HG02943 (cell line): ENCODE results near the gene C1QTNF2.
"Not testable (repeated sequence)": the region's sequence is repeated elsewhere in the genome, so short reads cannot be mapped to it uniquely, and the experiment has no call there.

Experiments
- ATAC-seq: cut with Tn5 transposase; IDR thresholded peaks from one replicate; pipeline ENCODE4 v1.9.1; 2021; ENCODE audit warnings: mild to moderate bottlenecking, low read depth, moderate library complexity; ENCODE audit not compliant: unreplicated experiment

Gene C1QTNF2

DNA sequence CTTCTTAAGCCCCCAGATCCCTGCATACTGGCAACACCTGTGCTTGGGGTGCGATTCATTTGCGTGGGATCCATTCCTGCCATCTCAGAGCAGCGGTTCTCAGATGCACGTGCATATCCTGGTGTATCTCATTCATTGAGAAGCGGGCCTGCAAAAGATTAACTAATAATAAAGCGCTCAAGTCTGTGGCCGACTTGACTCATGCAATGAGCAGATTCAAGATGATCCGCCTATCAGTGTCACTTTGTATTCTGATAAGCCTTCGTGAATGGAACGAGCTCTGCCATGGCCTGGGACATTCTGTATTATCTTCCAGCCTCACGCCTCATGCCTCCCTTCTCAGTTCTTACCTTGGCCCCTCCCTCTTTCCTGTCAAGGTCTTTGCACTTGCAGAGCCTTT, 22.3 kb downstream of the C1QTNF2 start:
- no peak for ATAC-seq

DNA sequence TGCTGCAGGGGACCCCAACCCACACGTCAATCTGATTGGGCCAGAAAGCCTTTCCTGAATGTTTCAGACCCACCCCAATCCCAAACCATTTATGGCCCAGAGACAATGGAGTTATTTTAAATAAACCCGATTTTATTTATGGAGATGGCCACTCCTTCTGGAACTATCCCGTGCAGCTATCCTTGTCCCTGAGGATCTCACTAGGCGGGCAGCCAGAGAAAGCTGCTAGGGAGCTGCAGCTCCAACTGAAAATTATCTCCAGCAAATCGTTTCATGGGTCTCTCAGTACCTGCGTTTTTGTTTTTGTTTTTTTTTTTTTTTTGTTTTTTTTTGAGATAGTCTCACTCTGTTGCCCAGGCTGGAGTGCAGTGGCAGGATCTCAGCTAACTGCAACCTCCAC, 23.0 kb downstream of the C1QTNF2 start:
- no peak for ATAC-seq

DNA sequence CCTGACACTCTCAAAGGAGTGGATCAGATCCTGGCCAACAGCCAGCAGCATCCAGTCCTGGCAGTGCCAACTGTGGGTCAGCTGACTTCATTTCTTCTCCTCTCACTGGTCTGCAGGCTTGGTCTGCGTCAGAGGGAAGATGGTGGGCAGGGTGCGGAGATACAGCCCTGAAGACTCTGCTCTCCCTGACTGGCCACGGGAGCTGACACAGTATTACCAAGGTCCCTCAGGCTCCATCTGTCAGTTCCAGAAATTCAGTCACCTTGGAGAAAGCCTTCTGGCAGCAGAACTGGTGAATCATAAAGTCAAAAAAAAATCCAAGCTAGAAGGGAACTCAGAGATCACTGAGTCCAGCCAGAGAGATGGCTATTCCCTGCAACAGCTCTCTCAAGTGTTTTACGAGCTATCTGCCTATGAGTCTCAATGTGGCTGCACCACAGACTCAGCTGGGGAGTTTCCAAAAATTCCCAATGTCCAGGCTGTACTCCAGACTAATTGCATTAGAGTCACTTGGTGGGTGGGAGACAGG, 27.9 kb downstream of the C1QTNF2 start:
- no peak for ATAC-seq

DNA sequence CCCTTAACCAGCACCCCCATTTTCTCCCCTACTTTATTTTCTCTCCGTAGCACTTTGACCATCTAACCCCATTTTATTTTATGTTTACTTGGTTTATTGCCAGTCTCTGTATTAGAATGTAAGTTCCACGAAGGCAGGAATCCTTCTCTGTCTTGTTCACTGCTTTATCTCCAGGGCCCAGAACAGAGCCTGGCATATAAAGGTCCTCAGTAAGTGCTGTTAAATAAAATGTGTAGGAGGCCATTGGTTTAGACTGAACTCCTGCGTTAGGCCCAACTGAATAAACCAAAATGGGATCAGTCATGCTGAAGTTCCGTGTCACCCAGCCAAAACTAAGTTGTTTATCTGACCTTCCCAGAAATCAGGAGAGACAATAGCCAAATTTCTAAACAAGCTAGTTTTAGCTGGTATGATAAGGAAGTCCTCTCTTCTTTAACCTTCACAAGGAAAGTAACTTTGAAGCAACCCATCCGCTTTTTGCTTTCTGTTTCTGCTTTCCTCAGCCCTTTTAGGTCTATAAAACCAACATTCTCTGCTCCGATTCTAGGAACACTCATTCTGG, 29.0 kb downstream of the C1QTNF2 start:
- ATAC-seq: no peak

DNA sequence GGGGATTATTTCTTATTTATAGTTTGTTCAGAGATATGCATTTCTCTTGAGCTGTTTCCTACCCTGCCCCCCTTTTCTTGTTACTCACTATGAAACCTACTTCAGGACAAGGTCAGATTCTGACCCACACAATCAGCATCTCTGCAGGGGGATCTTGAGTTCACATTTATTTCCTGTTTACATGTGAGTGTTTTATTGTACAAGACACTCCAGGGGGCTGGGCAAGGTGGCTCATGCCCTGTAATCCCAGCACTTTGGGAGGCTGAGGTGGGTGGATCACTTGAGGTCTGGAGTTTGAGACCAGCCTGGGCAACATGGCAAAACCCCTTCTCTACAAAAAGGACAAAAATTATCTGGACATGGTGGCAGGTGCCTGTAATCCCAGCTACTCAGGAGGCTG, 29.9 kb downstream of the C1QTNF2 start:
- not testable (repeated sequence) for ATAC-seq

DNA sequence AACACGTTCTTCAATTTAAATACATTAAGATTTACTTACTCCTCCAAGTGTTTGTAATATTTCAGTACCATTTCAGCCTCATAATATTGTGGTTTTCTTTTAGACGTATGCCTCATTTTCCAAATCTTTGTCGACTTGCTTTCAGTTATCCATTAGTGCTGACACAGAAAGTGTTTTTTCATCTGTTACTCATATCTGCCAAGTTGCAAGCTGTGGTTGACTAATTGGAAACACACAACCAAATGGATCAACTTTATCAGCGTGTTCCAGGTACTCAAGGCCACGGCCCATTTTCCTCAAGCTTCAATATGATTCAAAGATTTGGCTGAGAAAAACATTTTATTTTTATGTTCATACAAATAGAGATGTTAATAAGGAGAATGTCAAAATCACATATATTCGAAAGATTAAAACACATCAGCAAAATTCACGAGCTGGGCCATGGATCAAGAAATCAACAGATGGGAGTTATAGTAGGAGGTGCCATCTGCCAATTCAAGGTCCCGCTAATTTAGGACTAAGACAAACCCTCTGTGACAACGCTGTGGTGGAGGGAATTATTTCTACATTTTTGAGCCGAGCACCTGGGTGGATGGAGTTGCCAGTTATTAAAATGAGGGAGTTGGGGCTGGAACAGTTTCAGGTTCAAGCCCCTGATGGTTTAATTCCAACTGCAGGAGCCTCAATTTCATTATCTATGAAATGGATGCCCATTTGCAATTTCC, 30.9 kb downstream of the C1QTNF2 start:
- no peak for ATAC-seq

DNA sequence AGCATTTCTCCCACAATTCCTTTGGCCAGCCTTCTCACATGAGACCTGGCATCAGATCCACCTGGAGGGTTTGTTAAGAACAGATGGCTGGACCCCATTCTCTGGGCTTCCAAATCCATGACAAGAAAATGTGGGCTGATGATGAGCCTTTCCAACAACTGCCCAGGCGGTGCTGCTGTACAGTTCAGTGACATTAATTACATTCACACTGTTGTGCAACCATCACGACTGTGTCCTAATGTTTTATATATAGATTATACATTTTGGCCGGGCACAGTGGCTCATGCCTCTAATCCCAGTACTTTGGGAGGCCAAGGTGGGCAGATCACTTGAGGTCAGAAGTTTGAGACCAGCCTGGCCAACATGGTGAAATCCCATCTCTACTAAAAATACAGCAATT, 35.7 kb downstream of the C1QTNF2 start:
- ATAC-seq: not testable (repeated sequence)

DNA sequence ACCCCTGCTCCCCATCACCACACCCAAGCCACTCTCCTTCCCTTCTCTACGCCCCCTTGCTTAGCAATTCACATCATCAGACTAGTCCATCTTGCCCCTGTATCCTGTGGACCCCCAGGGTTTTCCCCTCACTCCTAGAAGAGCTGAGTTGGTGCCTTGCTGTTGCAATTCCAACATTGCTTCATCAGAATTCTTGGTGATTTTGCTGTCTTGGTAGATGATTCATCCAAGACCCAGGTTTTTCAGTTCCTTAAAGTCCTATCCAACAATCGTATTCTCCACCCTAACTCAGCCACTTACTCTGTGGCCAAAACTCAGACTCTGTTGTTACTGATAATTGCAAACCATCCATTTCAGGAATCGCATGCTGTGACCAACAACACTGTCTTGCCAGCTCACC, 36.7 kb downstream of the C1QTNF2 start:
- no peak for ATAC-seq

DNA sequence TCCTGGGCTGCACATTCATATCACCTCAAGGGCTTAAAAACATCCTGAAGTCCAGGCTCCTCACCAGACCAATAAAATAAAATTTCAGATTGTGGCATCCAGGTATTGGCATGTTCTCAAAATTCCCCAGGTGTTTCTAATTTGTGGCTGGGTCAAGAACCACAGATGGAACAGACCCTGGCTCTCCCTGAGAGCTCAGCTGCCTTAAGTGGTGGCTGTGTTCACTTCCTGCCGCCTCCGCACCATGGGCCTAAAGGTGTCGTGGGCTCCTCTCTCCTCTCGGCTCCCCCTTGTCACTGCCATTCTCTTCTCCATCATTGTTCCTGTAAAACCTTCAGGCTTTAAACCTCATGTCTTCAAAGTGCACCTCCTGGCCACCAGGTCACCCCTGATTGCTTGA, 40.2 kb downstream of the C1QTNF2 start:
- ATAC-seq: no peak

DNA sequence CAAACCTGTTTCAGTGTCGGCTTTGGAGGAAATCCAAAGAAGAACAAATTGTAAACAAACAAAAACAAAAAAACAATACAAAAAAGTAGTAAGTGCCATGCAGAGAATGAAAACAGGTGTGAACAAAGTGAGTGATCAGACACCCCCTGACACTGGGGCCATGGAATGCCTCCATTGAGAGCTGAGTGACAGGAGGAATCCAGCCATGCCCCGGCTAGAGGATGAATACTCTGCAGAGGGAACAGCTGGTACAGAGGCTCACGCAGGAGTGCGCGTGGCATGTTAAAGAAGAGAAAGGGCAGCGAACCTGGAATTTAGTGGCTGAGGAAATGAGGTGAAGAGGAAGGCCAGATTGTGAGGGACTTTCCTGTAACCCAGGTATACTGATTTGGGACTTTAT, 42.6 kb downstream of the C1QTNF2 start:
- ATAC-seq: no peak

DNA sequence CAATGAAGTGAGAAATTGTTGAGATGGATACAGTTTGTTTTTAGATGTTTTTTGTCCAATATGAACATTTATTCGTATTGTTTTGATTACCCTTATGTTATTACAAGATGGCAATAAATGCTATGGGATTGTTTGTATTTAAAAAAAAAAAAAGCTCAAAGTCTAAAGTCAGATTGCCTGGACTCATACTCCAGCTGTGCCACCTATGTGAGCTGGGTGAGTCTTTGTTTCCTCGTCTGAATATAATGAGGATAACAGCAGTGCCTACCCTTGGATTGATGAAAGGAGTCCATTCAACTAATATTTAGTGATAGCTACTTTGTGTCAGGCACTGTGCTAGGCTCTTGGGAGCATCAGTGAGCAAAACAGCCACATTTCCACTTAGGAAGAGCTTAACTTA, 43.4 kb downstream of the C1QTNF2 start:
- ATAC-seq: no peak

DNA sequence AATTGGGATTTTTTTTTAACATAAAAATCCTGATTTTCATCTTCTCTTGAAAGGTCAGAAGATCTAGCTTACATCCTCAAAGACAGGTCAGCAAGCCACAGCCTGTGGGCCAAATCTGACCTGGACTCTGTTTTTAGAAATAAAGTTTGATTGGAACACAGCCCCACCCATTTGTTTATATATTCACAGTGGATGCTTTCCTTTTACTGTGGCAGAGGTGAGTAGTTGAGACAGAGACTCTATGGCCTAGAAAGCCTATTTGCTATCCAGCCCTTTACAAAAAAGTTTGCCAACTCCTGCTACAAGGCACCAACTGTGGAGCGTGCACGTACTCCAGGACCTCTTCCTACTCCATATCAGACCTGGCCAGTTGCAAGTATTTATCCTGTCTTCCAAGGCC, 44.7 kb downstream of the C1QTNF2 start:
- no peak for ATAC-seq

DNA sequence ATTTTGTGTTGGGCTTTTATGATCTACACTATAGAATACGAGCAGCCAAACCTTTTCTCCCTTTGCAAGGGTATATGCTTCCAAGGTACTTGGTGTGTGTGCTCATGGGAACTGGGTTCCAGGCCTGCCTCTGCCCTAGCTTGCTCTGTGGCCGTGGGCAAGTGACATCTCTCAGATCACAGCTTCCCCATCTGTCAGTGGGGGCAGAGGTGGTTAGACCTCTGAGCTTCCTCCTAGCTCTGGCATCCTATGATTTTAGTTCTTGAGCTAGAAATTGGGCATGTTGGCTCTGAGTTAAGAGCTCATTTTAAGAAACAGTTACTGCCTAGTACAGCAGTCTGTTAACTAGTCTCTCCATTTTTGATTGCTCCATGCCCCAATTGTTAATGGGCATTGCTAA, 45.5 kb downstream of the C1QTNF2 start:
- ATAC-seq: no peak

DNA sequence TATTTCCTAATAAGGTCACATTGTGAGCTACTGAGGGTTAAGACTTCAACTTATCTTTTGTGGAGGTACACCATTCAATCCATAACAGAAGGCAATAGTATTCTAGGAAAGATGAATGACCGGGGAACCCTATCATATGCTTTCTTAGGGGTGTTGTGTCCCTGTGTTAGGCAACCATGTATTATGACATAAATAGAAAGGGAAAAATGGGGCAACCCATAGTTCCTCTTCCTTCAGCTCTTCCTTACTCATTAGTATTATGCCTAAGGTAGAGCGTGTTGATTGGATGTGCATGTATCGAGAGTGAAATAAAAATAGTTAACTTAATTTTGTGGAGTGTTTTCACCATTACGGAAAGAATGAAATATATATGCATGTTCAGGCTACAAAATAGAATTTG, 52.0 kb downstream of the C1QTNF2 start:
- ATAC-seq: no peak

DNA sequence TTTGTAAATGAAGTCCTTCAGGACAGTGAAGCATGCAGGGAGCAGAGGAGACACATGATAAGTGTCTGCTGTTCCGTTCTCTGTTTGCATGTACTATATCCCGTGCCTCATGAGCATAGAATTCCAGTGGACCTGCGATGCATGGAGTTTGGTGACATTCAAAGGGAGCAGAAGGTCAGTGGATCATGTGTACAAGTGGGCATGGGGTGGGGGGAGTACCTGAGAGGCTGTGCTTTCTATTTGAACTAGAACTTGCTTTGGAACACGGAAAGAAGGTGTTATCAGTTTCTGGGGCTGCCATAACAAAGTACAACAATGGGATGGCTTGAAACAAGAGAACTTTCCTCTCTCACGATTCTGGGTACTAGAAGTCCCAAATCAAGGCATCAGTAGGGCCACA, 53.0 kb downstream of the C1QTNF2 start:
- no peak for ATAC-seq

DNA sequence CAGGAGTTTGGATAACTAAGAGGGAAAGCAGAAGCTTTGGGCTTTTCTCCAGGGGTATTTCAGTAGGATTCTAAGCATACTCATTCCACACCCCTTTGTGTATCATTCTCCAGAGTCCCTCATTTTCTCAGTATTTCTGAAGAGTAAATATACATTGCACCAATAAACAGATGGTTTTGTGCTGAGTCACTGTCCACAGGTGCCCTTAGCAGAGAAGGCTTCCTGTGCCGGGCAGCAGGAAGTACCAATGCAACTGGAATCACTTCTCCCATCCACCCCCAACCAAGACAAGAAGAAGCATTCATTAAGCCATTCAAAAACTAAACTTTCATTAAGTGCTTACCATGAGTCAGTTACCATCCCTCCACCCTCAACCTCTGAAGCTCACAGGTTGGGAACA, 54.5 kb downstream of the C1QTNF2 start:
- no peak for ATAC-seq

DNA sequence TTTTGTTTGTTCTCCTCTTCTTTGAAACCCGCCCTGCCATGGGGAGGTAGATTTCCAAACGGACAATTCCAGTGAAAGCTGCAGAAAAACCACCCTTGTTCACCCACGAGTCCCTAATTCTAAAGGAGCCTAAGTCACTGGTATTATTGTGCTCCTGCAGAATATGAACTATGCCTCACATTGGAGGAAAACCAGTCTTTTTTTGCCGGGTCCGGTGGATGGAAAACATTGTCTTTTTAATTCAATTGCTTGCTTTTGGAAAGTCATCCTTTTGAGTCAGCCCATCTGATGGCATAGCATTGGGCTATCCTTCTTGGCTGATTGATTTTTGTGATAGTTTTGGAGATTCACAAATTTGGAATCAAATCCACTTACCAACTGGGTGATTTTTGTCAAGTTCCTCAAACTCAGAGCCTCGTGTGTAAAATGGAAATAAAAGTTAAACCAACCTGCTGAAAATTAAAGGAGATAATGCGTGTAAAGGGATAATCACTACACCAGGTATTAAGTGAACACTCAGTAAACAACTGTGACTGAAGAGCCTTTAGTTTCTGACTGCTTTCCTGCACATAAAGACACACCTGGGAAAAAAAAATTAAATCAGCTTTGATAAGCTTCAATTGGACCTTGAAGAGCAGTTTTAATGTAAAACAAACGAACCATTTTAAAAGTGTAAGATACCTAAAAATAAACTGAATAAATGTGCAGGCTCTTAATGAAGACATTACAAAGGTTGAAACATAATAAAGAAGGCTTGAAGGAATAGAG, 57.3 kb downstream of the C1QTNF2 start:
- no peak for ATAC-seq

DNA sequence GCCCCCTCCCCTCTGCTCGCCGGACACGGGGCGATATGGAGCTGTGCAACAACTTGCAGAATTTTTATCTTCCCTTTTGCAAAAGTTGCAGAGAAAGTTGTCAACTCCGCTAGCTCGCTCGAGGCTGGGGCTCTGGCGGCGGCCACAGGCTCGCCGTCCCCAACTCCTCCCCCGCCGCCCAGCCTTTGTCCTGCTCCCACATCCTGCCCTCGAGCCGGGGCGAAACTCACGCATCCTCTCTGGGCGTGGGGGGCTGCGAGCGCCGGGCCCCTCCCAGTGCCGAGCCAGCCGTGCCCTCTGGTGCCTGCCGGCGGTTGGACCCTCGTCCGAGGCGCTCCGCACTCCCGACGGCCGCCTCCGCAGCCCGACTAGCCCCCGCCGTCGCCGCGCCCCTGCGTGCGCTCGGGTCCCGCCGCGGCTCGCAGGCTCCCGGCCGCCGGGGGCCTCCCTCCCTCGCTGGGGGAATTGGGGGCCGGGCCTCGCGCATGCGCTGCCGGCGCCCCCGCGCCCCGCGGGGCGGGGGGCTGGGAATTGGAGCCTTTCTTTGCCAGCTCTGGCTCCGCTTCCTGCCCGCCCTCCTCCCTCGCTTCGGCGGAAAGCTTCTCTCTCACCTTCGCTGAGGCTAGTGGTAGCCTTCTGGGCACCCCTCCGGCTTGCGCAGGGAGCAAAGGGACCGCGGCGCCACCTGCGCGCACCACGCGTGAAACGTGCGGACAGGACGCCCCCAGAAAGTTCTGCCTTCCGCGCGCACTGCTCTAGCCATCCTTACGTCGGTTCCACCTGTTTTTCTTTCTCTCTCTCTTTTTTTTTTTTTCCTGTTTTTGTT, 58.1 kb downstream of the C1QTNF2 start, which contains the start of gene CCNJL:
Gene CCNJL, minus strand, starts transcription at position 431 of the 826 bp plus-strand sequence. CDS start 641 bp downstream, outside the sequence.
- no peak for ATAC-seq

DNA sequence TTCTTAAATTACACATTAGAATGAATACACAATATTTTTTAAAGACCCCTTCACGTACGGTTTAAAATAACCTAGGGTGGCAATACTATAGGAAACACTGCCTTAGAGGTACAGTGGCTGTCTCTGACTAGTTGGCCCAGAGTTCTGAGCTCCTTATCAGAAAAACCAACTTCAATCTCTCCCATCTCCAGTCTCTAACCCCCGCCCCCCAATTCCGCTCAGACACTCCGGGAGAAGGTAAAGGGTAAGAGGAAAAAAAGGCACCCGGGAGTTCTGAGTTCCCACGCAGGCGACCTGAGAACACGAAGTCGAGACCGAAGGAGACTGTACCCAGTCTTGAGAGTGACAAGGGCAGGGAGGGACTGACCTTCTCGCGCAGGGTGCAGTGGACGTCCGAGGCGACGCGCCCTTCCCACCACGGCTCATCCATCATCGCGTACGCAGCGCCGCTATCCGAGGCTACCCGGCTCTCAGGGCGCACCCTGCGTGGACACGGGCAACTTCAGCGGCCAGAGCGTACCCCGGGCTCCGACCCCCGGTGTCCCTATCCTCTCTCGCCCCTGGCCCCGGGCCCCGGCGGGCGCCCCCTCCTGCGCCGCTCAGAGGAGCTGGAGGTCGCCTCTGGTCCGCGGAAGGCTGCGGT, 58.8 kb downstream of the C1QTNF2 start:
- ATAC-seq: no peak
